SIG-M5 treated with dmso at 0.1 percent for 504 hours (cell line): ENCODE measurements around the gene TSSC4.

Source experiments
- DNase-seq: peaks from one replicate; lab custom pipeline; 2025; ENCODE audit not compliant: unreplicated experiment; lab: John Stamatoyannopoulos, UW

TSSC4 gene

DNA sequence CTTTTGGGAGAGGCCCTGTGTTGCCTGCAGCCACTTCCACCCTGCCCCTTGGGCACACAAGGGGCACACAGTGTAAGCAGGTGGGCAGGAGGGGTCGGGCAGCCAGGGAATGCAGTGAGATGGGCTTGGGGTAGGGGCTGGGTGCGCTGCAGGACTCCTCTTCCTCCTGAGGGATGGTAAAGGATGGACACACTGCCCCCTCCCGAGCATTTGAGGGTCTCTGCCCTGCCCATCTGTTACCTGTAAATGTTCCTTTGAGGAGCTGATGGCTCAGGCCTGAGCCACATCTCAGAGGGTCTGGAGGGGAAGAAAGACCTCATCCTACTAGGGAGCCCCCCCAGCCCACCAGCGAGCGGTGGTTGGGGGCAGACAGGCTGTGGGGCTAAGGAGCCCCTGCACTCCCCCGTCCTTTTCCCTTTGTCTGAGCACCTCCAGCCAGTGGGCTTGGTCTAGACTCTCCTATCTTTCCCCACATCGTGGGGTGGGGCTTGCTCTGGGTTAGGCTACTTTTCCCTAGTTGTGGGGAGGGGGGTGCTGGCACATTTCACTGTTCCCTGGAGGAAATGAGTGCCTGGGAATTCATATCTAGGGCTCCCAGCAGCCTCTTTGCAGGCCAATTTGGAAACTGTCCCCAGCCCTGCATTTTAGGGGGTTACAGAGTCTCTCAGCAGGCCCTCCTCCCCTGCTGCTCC, 1.7 kb upstream of the TSSC4 start:
- no peak for DNase-seq

DNA sequence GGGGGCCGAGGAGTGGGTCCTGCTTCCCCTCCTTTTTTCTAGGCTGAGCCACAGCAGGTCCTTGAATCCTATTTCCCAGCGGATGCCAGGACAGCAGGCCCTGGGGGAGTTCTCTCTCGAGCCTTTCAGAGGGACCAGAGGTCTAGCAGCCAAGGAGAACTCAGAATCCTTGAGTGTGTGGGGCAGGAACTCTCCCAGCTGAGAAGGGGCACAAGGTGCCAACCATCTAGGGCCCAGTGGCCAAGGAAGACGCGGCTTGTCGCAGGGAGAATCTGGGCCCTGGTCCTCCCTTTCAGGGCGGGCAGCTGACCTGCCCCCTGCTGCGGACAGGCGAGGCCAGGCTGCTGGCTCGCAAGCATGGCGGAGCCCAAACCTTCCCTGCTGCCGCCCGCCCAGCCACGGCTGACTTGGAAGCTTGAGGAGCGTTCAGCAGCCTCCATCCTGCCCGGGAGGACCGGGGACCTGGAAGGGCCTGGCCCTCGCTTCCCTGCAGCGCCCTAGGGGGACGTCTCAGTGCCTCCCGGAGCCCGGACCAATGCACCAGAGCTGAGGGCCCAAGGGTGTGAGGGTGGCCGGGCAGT, 972 bp upstream of the TSSC4 start:
- DNase-seq, result no peak

GRCh38 chr11:2400762-2401435, 349 bp downstream of the TSSC4 start:
- no peak for DNase-seq

DNA sequence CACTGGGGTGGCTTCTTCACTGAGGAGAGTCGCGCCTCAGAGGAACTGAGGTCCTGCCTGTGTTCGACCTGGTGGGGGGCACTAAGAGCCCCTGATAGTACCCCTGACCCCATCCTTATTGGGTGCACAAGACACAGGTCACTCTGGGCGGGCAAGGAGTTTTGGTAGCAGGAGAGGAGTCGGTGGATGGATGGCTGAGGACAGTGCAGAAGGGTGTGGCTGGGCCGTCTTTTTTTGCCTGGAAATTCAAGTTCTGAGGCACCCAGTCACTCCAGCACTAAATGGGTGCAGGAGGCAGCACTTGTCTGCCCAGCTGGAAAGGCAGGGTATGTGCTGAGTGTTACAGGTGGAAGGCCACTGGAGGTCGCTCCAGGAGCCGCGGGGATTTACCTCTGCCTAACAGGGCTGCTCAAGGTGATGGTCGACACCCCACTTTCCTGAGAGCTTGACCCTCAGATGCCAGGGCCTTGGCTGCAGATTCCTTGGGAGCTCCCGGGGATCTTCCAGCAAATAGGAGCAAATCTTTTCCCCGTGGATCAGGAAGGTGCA, 960 bp downstream of the TSSC4 start:
- DNase-seq, result no peak

- no peak for DNase-seq
Measured at GRCh38 chr11:2402106-2402505, 1.6 kb downstream of the TSSC4 start.

DNA sequence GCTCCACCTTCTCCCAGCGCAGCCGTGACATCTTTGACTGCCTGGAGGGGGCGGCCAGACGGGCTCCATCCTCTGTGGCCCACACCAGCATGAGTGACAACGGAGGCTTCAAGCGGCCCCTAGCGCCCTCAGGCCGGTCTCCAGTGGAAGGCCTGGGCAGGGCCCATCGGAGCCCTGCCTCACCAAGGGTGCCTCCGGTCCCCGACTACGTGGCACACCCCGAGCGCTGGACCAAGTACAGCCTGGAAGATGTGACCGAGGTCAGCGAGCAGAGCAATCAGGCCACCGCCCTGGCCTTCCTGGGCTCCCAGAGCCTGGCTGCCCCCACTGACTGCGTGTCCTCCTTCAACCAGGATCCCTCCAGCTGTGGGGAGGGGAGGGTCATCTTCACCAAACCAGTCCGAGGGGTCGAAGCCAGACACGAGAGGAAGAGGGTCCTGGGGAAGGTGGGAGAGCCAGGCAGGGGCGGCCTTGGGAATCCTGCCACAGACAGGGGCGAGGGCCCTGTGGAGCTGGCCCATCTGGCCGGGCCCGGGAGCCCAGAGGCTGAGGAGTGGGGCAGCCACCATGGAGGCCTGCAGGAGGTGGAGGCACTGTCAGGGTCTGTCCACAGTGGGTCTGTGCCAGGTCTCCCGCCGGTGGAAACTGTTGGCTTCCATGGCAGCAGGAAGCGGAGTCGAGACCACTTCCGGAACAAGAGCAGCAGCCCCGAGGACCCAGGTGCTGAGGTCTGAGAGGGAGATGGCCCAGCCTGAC, 2.5 kb downstream of the TSSC4 start:
- DNase-seq, result no peak

DNA sequence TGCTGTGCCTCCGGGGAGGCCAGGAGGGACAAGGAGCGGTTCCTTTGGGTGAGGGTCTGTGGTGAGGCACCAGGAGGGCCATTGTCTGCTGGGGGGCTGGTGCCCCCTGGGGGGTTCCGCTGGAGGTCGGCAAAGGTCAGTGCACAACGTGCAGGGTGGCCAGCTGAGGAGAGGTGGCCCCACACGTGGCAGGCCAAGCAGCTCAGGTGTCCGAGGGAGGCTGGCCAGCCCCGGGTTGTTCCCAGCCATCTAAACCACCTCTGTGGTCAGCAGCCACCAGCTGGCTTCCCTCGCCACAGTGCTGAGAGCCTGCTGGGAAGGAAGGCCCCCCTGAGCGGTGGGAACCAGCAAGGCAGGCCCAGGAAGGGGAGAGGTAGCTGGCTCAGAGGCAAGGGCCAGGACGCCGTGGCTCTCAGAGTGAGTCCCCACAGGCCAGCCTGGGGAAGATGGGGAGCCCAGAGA, 4.2 kb downstream of the TSSC4 start:
- DNase-seq, result no peak

GRCh38 chr11:2406451-2406850, 5.9 kb downstream of the TSSC4 start:
- DNase-seq, result no peak

DNA sequence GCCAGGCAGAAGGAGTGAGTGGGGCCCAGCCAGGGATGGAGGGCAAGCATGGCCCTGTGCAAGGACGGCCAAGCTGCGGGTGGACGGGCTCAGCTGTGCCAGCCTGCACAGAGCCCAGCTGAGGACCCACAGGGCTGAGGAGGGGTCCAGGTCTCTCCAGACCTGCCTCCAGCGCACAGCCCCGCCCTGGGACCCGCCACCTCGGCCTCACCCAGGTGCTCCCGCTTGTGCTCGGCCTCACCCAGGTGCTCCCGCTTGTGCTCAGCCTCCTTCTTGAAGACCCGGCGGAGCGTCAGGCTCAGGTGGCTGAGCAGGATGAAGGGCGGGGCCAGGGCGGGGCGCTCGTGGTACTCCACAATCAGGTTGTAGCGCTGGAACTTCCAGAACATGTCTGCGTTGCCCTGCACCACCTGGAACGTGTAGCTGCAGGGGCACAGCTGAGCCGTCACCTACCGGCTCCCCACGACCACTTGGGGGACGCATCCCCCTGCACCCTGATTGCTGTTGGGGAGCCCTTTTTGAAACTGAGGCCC, 6.4 kb downstream of the TSSC4 start:
- no peak for DNase-seq

- DNase-seq, result no peak
Measured at GRCh38 chr11:2408671-2409070, 8.1 kb downstream of the TSSC4 start.

DNA sequence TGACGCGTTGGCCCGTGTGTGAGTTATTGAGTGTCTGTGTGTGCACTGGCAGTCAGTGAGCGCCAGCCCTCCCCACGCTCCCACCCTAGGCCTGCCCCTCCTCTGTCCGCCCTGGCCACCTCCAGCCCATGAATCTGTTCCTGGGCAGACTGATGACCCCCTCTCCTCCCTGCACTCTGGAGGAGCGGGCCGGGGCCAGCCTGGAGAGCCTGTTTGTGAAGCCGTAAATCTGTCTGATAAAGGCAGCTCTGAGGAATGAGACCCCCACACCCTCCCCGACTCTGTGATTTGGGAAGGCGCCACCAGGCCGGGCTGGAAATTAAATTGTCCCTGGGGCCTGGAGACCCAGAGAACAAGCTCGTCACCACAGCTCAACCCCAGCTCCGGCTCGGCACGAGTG, 8.6 kb downstream of the TSSC4 start:
- DNase-seq, result no peak

DNA sequence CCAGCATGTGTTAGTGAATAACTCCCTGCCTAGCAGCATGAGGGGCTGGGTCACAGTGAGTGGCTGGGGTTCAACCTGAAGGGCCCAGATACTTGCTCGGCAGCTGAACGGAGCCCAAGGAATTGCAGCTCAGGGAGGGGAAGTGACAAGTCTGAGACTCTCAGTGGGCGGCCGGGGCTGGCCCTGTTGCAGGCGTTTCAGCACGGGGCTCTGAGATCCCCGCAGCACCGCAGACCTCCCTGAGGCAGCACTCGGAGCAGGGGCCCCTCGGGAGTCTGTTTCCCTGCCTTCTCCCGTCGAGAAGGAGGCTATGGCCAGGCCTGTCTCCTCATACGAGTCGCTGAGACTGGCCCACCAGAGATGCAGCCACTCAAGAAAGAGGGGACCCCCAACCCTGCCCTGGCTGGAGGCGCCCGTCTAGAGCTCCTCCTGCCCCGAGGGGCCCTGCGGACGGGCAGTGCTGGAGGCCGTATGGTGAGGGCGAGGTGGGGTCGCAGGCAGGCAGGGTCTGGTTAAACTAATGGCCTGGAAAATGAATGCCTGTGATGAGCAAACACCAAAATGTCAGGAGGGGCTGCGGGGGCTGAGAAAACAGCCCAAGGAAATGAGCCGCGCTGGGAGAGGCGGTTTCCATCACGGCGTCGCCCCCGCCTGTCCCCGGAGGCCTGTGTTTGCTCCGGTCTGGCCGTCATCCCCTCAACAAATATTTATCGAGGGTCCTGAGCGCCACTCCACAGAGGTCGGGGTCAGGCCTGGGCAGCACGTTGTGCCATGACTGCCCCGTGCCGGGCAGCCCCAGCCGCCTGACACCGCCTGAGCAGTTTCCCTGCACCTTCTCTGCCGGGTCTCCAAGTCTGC, 9.3 kb downstream of the TSSC4 start:
- DNase-seq, result no peak

- DNase-seq, result no peak
Measured at GRCh38 chr11:2410616-2411015, 10.1 kb downstream of the TSSC4 start.

GRCh38 chr11:2411446-2412305, 11.1 kb downstream of the TSSC4 start:
- DNase-seq, result no peak

DNA sequence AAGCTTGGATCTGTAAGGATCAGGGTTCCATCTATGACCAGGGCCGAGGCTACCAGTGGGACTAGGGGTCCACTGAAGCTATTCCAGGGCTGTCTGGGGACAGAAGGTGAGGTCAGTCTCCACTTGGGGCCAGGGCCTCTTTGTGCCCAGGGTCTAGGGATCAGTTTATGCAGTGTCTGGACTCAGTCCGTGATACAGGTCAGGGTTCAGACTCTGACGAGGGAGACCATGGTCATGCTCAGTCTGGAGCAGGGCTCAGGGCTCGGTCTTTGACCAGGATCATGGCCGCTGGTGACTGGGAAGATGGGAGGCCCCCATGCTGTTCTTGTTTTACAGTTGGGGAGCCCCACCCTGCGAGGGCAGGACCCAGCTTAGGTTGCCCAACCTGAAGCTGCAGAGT, 11.8 kb downstream of the TSSC4 start:
- no peak for DNase-seq

- no peak for DNase-seq
Measured at GRCh38 chr11:2413742-2414579, 13.4 kb downstream of the TSSC4 start.

DNA sequence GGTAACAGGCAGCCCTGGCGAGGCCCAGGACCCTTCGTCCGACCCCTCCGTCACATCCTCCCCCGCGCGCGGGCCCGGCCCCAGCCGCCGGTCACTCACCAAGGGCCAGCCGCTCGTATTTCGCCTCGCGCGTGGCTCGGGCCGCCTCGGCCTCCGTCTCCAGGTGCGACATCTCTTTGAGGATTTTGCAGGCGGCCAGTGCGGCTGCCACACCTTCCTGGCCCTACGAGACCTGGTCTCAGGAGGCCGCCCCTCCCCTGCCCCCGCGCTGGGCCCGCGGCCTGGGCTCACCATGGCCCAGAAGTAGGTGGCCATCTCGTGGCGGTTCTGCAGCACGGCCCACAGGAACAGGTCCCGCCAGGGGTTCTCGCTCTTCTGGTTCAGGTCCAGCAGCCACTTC, 14.1 kb downstream of the TSSC4 start:
- no peak for DNase-seq

- DNase-seq, result no peak
Measured at GRCh38 chr11:2415171-2415570, 14.6 kb downstream of the TSSC4 start.
